Tibial nerve (tissue), 3 donors: ENCODE data around the gene FAM171A1.

ENCODE experiments used
- CTCF ChIP-seq, 5 experiments: fragments of 200-600 bp in 3 of 5; fragments of 450-650 bp in 2 of 5; sonication (generic) in 3 of 5; IDR thresholded peaks; one replicate each; pipeline ENCODE4 v1.5.1; 2016 to 2019; ENCODE audit warnings: antibody characterized with exemption in 5 of 5, mild to moderate bottlenecking in 3 of 5, moderate library complexity in 2 of 5
- POLR2A ChIP-seq, 2 donors: fragments of 450-650 bp; IDR thresholded peaks; one replicate each; pipeline ENCODE4 v1.6.1; 2017; ENCODE audit warnings: antibody characterized with exemption in 2 of 2, mild to moderate bottlenecking in 2 of 2, moderate library complexity in 2 of 2

- no peak for TF ChIP-seq POLR2A (IDR thresholded peaks at IDR 0.05)
- no peak for TF ChIP-seq CTCF (IDR thresholded peaks at IDR 0.05)
These were observed 118.7 kb downstream of the FAM171A1 start for GRCh38 chr10:15252396-15252795.
